MCF 10A (cell line): ENCODE measurements around the gene ANKMY1. TPM values are rescaled to one million over a fixed set of nuclear protein-coding genes. Genes with fewer than 3 reads are reported as not detected.

Source experiments
- BruUV-seq: library from RNA; stranded (reverse); fragments of 400-500 nt; replicated peaks from 2 replicates; lab custom pipeline; 2021; lab: Mats Ljungman, UMichigan
- CTCF ChIA-PET: fragments of 300-600 bp; sonication (Branson Sonifier 250); formaldehyde crosslinking; extraction: SDS; loops from one replicate; lab custom pipeline; 2021; ENCODE audit warnings: antibody characterized with exemption, inconsistent platforms; lab: Yijun Ruan, JAX
- POLR2A ChIA-PET: fragments of 300-600, 350-650 bp; sonication (Branson Sonifier 250); formaldehyde crosslinking; extraction: SDS; loops from one replicate; lab custom pipeline; 2020; ENCODE audit warnings: antibody characterized with exemption, inconsistent platforms; lab: Yijun Ruan, JAX
- DNase-seq: peaks from one replicate; pipeline ENCODE4 v3.0.0-alpha.2; 2018; ENCODE audit not compliant: unreplicated experiment
- H3K27ac Mint-ChIP-seq: one replicate; pipeline ENCODE4 v1.8.0; 2022; ENCODE audit warnings: mild to moderate bottlenecking, low read depth, mixed read lengths; ENCODE audit not compliant: unreplicated experiment
- H3K27me3 Mint-ChIP-seq: one replicate; pipeline ENCODE4 v1.8.0; 2022; ENCODE audit warnings: mixed read lengths; ENCODE audit not compliant: insufficient read depth, unreplicated experiment
- H3K36me3 Mint-ChIP-seq: one replicate; pipeline ENCODE4 v1.8.0; 2022; ENCODE audit warnings: mild to moderate bottlenecking, moderate library complexity, mixed read lengths; ENCODE audit not compliant: insufficient read depth, unreplicated experiment
- H3K4me1 Mint-ChIP-seq: one replicate; pipeline ENCODE4 v1.8.0; 2022; ENCODE audit warnings: mixed read lengths; ENCODE audit not compliant: insufficient read depth, unreplicated experiment
- H3K4me3 Mint-ChIP-seq: one replicate; pipeline ENCODE4 v1.8.0; 2022; ENCODE audit warnings: mild to moderate bottlenecking, moderate library complexity, mixed read lengths; ENCODE audit not compliant: unreplicated experiment
- H3K9me3 Mint-ChIP-seq: one replicate; pipeline ENCODE4 v1.8.0; 2022; ENCODE audit warnings: mixed read lengths; ENCODE audit not compliant: unreplicated experiment
- CTCF ChIP-seq: fragments of 200-600 bp; IDR thresholded peaks from one replicate; pipeline ENCODE4 v1.8.0; 2022; ENCODE audit warnings: antibody characterized with exemption, mild to moderate bottlenecking; ENCODE audit not compliant: unreplicated experiment
- intact Hi-C: fragments of 100-400 bp; cut with micrococcal nuclease; formaldehyde crosslinking; loops from 2 replicates; pipeline ENCODE4 v1.14.1; 2022
- total RNA-seq: library from RNA; stranded (reverse); gene quantifications from 2 replicates; pipeline ENCODE4 v1.2.3, GENCODE V29; 2022

ANKMY1 gene
- total RNA-seq, 1 experiment from 2014 or later = 22.2 TPM

GRCh38 chr2:240467659-240468302 lies 90.0 kb downstream of the ANKMY1 start:
- Mint-ChIP-seq H3K27ac (no peak overlapping the region), H3K4me1 (peaks cover 5% of the 10 kb centered on the region), H3K36me3 (peaks cover 20% of the 10 kb centered on the region), H3K9me3 (no peaks in the 10 kb centered on the region), H3K4me3 (no peak overlapping the region), H3K27me3 (no peaks in the 10 kb centered on the region)
- no peak for TF ChIP-seq CTCF
- BruUV-seq = TSS peak; percentile 35
- POLR2A ChIA-PET = interaction anchor here (0.6 kb wide), 1 partner anchor 17 kb away, joined by 3 read pairs; no protein-coding TSS in a partner anchor
- DNase-seq = no peak
- CTCF ChIA-PET = no interaction called here
- intact Hi-C loops = no loop called here

GRCh38 chr2:240467149-240467642 lies 90.6 kb downstream of the ANKMY1 start:
- intact Hi-C loops = no loop called here
- ChIA-PET POLR2A (interaction anchor here (0.6 kb wide), 1 partner anchor 18 kb away, joined by 3 read pairs; no protein-coding TSS in a partner anchor), CTCF (no interaction called here)
- Mint-ChIP-seq H3K27ac (no peak overlapping the region), H3K36me3 (peaks cover 26% of the 10 kb centered on the region), H3K9me3 (no peaks in the 10 kb centered on the region), H3K27me3 (no peaks in the 10 kb centered on the region), H3K4me1 (peaks cover 5% of the 10 kb centered on the region), H3K4me3 (no peak overlapping the region)
- no peak for DNase-seq
- BruUV-seq = no TSS peak
- no peak for TF ChIP-seq CTCF

- ChIA-PET POLR2A (no interaction called here), CTCF (no interaction called here)
- DNase-seq = no peak
- Mint-ChIP-seq H3K4me3 (no peak overlapping the region), H3K36me3 (peaks cover 28% of the 10 kb centered on the region), H3K9me3 (no peaks in the 10 kb centered on the region), H3K27ac (no peak overlapping the region), H3K27me3 (no peaks in the 10 kb centered on the region), H3K4me1 (peaks cover 5% of the 10 kb centered on the region)
- TF ChIP-seq CTCF = no peak
- BruUV-seq = no TSS peak
- intact Hi-C loops = no loop called here
Measured at GRCh38 chr2:240466579-240467148, 91.1 kb downstream of the ANKMY1 start.

GRCh38 chr2:240465765-240466578 lies 91.8 kb downstream of the ANKMY1 start:
- no peak overlapping the region for H3K27ac Mint-ChIP-seq
- no peaks in the 10 kb centered on the region for H3K27me3 Mint-ChIP-seq
- TF ChIP-seq CTCF = no peak
- no TSS peak for BruUV-seq
- intact Hi-C loops = no loop called here
- no peaks in the 10 kb centered on the region for H3K9me3 Mint-ChIP-seq
- ChIA-PET CTCF (no interaction called here), POLR2A (no interaction called here)
- H3K4me3 Mint-ChIP-seq = no peak overlapping the region
- H3K36me3 Mint-ChIP-seq = peaks cover 29% of the 10 kb centered on the region
- H3K4me1 Mint-ChIP-seq = peaks cover 5% of the 10 kb centered on the region
- DNase-seq = no peak
